NB4 (cell line): Measurements from ENCODE around the gene GNB1L.

Experiments used
- DNase-seq: peaks from one replicate; pipeline ENCODE4 v3.0.0; 2010; ENCODE audit warnings: low read depth
- H3K4me3 ChIP-seq: one replicate; pipeline ENCODE4 v1.5.1; 2011; ENCODE audit warnings: mild to moderate bottlenecking, low read depth, low read length, moderate library complexity
- MYC ChIP-seq: IDR thresholded peaks from 2 replicates; pipeline ENCODE4 v1.6.1; 2011; ENCODE audit warnings: low read depth, low read length
- POLR2A ChIP-seq: IDR thresholded peaks from 2 replicates; pipeline ENCODE4 v1.6.1; 2011; ENCODE audit warnings: mild to moderate bottlenecking; ENCODE audit not compliant: insufficient read length; ENCODE audit errors: extremely low read depth
- TF ChIP-seq, protein P1 (sequence below): IDR thresholded peaks from one replicate; pipeline ENCODE4 v1.5.1; 2012; ENCODE audit warnings: low read depth, low read length
- TF ChIP-seq, protein P2 (sequence below): IDR thresholded peaks from 2 replicates; pipeline ENCODE4 v1.6.1; 2011; ENCODE audit warnings: low read depth, low read length

The GNB1L gene

DNA sequence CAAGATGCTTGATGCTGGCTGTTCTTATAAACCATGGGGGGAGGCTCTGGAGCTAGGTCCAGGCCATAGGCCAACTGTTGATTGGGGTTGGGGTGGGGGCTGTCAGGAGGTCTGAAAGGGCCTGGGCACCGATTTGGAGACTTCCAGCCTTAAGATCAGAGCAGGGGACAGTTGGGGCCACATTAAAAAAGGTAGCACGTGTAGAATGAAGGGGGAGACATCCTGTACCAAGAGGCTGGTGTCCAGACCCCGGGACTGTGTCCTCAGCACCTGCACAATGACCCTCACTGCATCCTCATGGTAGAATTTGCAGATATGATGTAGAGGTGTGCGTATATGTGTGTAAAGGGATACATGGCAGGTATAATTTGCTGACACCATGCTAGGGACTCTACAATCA, 106.5 kb downstream of the GNB1L start:
- TF ChIP-seq POLR2A = no peak
- TF ChIP-seq MYC = no peak
- TF ChIP-seq, protein P1, sequence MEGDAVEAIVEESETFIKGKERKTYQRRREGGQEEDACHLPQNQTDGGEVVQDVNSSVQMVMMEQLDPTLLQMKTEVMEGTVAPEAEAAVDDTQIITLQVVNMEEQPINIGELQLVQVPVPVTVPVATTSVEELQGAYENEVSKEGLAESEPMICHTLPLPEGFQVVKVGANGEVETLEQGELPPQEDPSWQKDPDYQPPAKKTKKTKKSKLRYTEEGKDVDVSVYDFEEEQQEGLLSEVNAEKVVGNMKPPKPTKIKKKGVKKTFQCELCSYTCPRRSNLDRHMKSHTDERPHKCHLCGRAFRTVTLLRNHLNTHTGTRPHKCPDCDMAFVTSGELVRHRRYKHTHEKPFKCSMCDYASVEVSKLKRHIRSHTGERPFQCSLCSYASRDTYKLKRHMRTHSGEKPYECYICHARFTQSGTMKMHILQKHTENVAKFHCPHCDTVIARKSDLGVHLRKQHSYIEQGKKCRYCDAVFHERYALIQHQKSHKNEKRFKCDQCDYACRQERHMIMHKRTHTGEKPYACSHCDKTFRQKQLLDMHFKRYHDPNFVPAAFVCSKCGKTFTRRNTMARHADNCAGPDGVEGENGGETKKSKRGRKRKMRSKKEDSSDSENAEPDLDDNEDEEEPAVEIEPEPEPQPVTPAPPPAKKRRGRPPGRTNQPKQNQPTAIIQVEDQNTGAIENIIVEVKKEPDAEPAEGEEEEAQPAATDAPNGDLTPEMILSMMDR = no peak
- TF ChIP-seq, protein P2, sequence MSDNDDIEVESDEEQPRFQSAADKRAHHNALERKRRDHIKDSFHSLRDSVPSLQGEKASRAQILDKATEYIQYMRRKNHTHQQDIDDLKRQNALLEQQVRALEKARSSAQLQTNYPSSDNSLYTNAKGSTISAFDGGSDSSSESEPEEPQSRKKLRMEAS = no peak
- DNase-seq = no peak
- no peak overlapping the region for H3K4me3 ChIP-seq

DNA sequence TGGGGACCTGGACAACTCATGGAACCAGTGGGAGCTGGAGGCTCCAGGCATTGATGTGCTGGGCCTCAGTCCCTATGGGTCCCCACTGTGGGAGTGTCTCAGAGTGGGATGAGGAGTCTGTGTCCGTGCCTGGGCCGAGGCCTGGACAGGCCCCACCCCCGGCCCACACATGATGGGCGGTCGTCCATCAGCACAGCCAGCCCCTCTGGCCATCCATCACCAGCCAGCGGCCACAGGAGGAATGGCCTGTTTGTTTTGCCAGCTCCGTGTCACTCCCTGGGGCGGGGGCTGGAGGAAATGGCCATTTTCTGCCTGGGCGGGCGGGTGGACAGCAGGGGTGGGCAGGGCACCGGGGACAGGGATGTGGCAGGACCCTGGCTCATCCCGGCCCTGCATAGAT, 107.1 kb downstream of the GNB1L start:
- DNase-seq = no peak
- no peak overlapping the region for H3K4me3 ChIP-seq
- TF ChIP-seq, protein P1 = no peak
- TF ChIP-seq, protein P2 = no peak
- TF ChIP-seq POLR2A = no peak
- TF ChIP-seq MYC = no peak

DNA sequence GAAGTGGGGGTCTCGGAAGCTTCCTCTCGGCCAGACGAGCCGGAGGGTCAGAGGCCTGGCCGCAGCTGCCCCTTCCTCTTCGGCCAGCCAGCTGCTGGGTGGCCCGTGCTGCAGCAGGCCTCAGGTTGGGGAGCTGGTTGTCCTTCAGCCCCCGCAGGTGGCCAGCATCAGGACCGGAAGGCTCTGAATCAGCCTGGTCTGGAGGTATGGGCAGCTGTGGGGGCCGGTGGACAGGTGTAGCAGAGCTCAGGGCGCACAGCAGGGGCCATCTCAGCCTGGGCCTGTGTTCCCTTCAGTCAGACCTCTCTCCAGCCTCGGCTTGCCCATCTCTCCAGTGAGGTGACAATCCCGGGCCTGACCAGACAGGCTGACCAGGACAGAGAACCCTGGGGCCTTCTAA, 107.9 kb downstream of the GNB1L start:
- H3K4me3 ChIP-seq = no peak overlapping the region
- TF ChIP-seq MYC (no peak), POLR2A (no peak)
- TF ChIP-seq, protein P1 = no peak
- TF ChIP-seq, protein P2 = no peak
- DNase-seq = no peak

DNA sequence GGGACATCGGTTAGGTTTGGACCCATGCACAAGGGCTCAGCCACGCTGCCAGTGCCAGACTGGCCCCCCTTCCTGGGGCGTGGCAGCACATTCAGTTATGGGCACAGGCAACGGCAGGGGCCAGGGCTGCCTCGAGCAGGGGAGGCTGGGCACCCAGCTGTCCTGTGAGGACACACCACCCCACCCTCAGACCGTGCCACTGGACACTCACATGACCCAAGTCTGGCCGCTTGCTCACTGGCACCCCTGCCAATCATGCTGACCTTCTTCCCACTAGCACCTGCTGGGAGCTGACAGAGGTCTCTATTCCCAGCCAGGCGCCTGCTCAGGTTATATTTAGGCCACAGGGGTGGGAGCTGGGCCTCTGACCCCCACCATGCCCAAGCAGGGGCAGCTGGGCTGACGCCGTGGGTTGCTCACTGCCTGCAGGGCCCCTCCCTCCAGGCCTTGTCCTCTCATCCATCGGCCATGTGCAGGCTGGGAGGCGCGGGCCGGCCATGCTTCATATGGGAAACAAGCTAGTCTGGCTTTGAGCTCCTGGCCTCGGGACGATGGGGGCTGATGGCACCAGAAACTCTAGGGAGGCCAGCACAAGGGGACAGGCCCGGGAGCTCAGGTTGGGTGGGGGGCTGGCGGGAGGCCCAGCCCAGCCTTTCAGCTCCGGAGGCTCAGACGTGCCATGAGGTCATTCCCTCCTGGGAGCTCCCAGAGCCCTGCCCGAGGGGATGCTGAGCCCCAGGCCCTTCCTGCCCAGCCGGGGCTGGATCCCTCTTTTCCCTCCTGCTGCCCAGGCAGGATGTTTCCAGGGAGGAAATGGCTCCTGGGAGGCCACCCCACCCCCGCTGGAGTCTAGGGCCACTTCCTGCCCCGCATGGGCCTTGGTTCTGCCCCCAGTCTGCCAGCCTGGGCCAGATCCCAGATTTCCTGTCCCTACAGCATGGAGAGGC, 109.2 kb downstream of the GNB1L start:
- H3K4me3 ChIP-seq = no peak overlapping the region
- DNase-seq = no peak
- TF ChIP-seq, protein P2 = no peak
- TF ChIP-seq, protein P1 = no peak
- TF ChIP-seq POLR2A (no peak), MYC (no peak)

DNA sequence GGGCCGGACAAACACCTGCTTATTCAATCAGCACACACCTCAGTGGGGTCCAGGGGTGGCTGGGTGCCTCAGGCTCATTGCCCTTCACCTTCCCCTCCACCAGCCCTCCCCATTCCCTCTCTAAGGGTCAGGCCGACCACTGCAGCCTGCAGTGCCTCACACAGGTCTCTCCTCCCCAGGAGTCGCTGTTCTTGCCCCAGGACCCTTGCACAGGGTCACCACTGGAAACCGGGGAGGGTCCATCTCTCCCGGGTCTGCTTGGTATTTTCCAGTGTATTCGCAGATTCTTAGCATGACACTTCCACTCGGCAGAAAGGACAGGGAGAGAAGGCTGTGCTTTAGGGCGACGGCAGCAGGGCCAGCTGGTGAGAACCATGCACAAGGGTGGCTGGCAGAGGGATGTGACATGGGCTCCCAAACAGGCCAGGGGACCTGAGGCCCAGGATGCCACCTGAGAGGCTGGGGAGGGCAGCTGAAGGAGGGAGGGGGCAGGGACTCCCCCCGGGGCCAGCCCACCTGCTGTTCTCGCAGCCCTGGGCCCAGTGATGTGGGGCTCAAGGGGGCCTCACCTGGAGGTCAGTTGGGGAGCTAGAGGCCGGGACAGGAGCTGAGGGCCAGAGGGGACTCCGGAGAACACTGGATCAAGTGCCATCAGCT, 110.2 kb downstream of the GNB1L start:
- H3K4me3 ChIP-seq = no peak overlapping the region
- DNase-seq = no peak
- TF ChIP-seq MYC (no peak), POLR2A (no peak)
- TF ChIP-seq, protein P1 = no peak
- TF ChIP-seq, protein P2 = no peak
